Cardiac fibroblast (primary cell): ENCODE measurements around the gene C6orf136.
"Not testable (repeated sequence)": the region's sequence is repeated elsewhere in the genome, so short reads cannot be mapped to it uniquely, and the experiment has no call there.

Experiments used
- DNase-seq, 2 donors: peaks; one replicate each; pipeline versions ENCODE4 v3.0.0 to v3.0.0-alpha.2; 2010; ENCODE audit warnings: low read depth in 2 of 2
- H3K4me3 ChIP-seq, 2 donors: replicated peaks in 1 of 2; 1 replicate in 1 of 2; 2 replicates in 1 of 2; pipeline ENCODE4 v1.5.1; 2011; ENCODE audit warnings: low read depth in 2 of 2, low read length in 2 of 2, mild to moderate bottlenecking in 2 of 2, moderate library complexity in 1 of 2
- CTCF ChIP-seq: IDR thresholded peaks from one replicate; pipeline ENCODE4 v1.5.1; 2011; ENCODE audit warnings: low read depth, mild to moderate bottlenecking, low read length, inconsistent platforms

Gene C6orf136

DNA sequence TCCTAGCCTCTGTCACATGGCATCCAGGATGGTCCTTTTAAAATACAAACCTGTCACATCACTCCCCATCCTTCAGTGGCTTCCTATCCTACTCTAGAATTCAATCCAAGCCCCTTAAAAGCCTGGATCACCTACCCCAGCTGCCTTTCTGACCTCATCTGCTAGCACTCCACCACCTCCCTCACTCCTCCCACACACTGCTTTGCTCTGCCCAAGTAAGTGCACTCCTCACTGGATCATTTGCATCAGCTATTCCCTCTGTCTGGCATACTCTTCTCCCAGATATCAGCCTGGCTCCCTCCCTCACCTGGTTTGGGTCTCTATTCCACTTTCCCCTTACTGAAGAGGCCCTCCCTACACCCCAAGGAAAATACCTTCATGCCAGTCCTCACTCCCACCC is 10.5 kb downstream of the C6orf136 start:
- no peak for DNase-seq
- no peak overlapping the region for H3K4me3 ChIP-seq
- no peak for TF ChIP-seq CTCF

DNA sequence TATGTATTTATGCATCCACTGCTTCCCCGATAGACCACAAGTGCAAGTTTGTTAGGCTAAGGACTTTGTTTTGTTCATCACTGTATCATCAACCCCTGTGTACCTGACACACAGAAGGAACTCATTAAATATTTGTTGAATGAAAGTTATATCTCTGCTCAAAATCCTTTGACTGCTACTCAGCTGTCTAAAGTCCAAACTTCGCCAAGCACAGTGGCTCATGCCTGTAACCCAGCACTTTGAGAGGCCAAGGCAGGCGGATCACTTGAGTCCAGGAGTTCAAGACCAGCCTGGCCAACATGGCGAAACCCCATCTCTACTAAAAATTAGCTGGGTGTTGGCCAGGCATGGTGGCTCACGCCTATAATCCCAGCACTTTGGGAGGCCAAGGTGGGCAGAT is 11.0 kb downstream of the C6orf136 start:
- not testable (repeated sequence) for DNase-seq

DNA sequence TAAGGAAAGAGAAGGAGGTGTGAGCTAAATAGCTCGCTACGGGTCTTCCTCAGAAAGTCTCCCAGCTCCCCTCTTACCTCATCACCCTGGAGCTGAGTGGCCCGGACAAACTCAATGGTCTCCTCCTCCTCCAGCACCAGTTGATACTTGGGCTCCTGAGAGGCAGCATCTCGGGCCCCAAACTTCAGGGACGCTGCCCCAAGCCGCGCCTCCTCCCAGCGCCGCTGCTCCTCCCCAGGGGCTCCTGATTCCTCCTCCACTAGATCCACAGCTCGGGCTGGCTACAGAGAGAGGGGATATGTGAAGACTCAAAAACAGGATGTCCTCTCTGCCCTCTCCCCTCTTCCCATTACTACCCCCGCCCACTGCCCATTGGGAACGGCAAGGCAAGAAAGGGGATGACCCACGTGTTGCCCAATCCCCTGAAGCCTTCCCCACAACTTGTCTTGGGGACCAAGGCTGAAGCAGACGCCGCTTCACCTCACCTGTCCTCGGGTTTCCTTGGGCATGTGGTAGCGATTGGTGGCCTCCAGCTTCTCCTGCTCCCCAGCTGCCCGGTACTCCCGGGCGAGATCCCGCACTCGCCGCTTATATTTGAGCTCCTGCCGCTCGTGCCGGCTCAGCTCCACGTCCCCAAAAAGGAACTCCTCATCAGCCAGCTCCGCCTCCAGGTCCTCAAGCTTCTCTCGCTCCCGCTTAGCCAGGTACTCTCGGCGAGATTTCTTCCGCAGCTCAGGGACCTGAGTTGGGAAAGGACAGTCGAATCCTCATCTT is 18.2 kb downstream of the C6orf136 start:
- no peak for DNase-seq
- TF ChIP-seq CTCF = no peak
- H3K4me3 ChIP-seq = no peak overlapping the region

More for the DNA sequence above, 11.0 kb downstream of the C6orf136 start:
- H3K4me3 ChIP-seq = not testable (repeated sequence)

GRCh38 chr6:30666300-30666699 is 19.4 kb downstream of the C6orf136 start:
- not testable (repeated sequence) for H3K4me3 ChIP-seq, DNase-seq

DNA sequence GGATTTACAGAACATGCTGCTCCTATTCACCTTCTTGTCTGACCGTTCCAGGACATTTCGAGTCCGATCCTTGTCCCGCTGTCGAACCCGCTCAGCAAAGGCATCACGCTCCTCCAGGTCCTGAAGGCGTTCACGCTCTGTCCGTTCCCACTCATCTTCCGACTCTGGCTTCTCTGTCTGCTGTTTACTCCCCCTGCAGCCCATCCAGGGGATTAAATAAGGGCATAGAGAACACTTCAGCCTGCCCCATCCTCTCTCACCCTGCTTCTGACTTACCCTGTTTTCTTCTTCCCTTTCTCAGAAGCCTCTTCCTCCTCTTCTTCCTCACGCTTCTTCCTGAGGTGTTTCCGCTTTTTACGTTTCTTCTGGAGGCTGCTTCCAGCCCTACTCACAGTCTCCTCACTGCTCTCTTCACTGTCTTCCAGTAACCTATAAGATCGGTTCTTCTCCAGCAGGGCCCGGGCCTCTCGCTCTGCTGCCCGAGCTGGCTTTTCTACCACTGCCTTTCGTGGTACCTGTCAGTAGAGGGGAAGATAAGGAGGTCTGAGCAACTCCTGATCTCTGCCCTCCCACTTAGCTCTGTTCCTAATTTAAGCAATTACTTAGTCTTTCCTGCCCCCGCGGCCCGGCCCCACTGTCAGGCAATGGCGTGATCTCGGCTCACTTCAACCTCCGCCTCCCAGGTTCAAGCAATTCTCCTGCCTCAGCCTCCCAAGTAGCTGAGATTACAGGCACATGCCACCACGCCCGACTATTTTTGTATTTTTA is 24.0 kb downstream of the C6orf136 start:
- peak; percentile 36 for TF ChIP-seq CTCF
- H3K4me3 ChIP-seq = no peak overlapping the region
- no peak for DNase-seq

- TF ChIP-seq CTCF = peak; percentile 85
- peak within 1 kb of the TSS; percentile 95 for H3K4me3 ChIP-seq
- DNase-seq = peak; percentile 99
Observed at GRCh38 chr6:30672445-30673253, 25.7 kb downstream of the C6orf136 start, which contains the start of gene DHX16. Gene DHX16, minus strand, starts transcription at chr6:30673006. Its CDS starts 165 bp downstream, at chr6:30672841.

GRCh38 chr6:30676660-30677285 is 29.8 kb downstream of the C6orf136 start:
- H3K4me3 ChIP-seq = no peak overlapping the region
- no peak for DNase-seq
- no peak for TF ChIP-seq CTCF
